Gastrocnemius medialis (tissue), 4 donors: Measurements from ENCODE around the gene NUB1.

ENCODE experiments used
- CTCF ChIP-seq, 5 experiments: fragments of 450-650 bp in 3 of 5; fragments of 200-600 bp in 2 of 5; sonication (generic) in 2 of 5; IDR thresholded peaks in 4 of 5; conservative IDR thresholded peaks in 1 of 5; 1 replicate in 4 of 5; 2 replicates in 1 of 5; pipeline ENCODE4 v1.5.1; 2016 to 2019; ENCODE audit warnings: antibody characterized with exemption in 5 of 5, mild to moderate bottlenecking in 3 of 5, moderate library complexity in 3 of 5
- POLR2A ChIP-seq, 2 donors: fragments of 450-650 bp; IDR thresholded peaks; one replicate each; pipeline ENCODE4 v1.6.1; 2017; ENCODE audit warnings: antibody characterized with exemption in 2 of 2, mild to moderate bottlenecking in 2 of 2, moderate library complexity in 2 of 2

- TF ChIP-seq CTCF (IDR thresholded peaks at IDR 0.05 in 4 of 5, conservative IDR thresholded peaks at IDR 0.05 in 1 of 5), result no peak
- TF ChIP-seq POLR2A (IDR thresholded peaks at IDR 0.05), result no peak
Observed at GRCh38 chr7:151412318-151412717, 70.7 kb downstream of the NUB1 start.
